Measurements from ENCODE around the gene HIVEP3. TPM values are rescaled to one million over a fixed set of nuclear protein-coding genes. Genes with fewer than 3 reads are reported as not detected.

The HIVEP3 gene
- total RNA-seq, 1 experiment from 2014 or later: 1.4 TPM

DNA sequence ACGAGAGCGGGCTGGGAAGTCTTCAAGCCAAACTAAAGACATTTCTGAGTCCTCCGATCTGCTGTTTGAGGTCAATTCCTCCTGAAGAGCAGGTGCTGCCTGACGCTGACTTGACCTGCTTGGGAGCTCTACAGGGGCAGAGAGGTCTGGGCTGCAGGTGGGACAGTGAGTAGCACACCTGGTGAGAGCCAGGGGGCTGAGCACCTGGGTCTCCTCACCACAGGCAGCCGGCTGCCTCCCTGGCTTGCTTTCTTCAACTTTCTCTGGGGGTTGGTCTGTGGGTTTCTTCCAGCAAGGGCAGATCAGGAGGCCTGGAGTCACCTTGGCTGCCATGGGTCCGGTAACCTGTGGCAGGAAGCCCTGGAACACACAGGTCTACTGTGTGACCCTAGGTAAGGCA is 326.8 kb downstream of the HIVEP3 start:
- H2BK5ac ChIP-seq (ENCODE audit: insufficient read length, low read length): no peak overlapping the region
- no peaks in the 10 kb centered on the region for H3K4me1 ChIP-seq (ENCODE audit: insufficient read depth, low read length)
- H3K9me3 ChIP-seq (ENCODE audit: control insufficient read depth, low read depth, low read length): no peaks in the 10 kb centered on the region
- no peak overlapping the region for H3K27ac ChIP-seq (ENCODE audit: insufficient read length, low read depth, low read length)
- no peak overlapping the region for H3K4ac ChIP-seq (ENCODE audit: low read depth, low read length)
- H3T11ph ChIP-seq (ENCODE audit: low read length): no peak overlapping the region
- no peaks in the 10 kb centered on the region for H3K27me3 ChIP-seq (ENCODE audit: insufficient read depth, low read length)
- H3K23me2 ChIP-seq (ENCODE audit: insufficient read length, low read depth, low read length, poor library complexity, severe bottlenecking): no peaks in the 10 kb centered on the region
- no peak overlapping the region for H4K91ac ChIP-seq (ENCODE audit: insufficient read length, low read depth, low read length)
- WGBS (ENCODE audit: extremely low coverage, insufficient read length, low lambda C conversion rate): no CpG with 5 or more reads among the region's 6 CpGs
- no peak overlapping the region for H4K8ac ChIP-seq (replicated peaks; ENCODE audit: insufficient read length, low read depth, low read length)
- Mint-ChIP-seq H3K27me3 (ENCODE audit: low read depth) (peaks cover 3% of the 10 kb centered on the region), H3K4me1 (no peaks in the 10 kb centered on the region), H3K9me3 (no peaks in the 10 kb centered on the region), H3K27ac (no peak overlapping the region), H3K4me3 (no peak overlapping the region), H3K36me3 (ENCODE audit: insufficient read depth in 1 of 3, low read depth in 3 of 3) (no peaks in the 10 kb centered on the region)
- no peak overlapping the region for H4K5ac ChIP-seq (ENCODE audit: insufficient read length, low read depth, low read length)
- H3K79me2 ChIP-seq (ENCODE audit: insufficient read depth, low read length): no peaks in the 10 kb centered on the region
- no peak overlapping the region for H2AK5ac ChIP-seq (ENCODE audit: insufficient read length, low read length)
- no peak overlapping the region for H2BK12ac ChIP-seq (ENCODE audit: insufficient read length, low read depth, low read length)
- no peak overlapping the region for H2BK120ac ChIP-seq (ENCODE audit: low read depth, low read length, poor library complexity, severe bottlenecking)
- no peak overlapping the region for H3K14ac ChIP-seq (ENCODE audit: insufficient read depth, low read length)
- H3K56ac ChIP-seq (ENCODE audit: insufficient read length, low read depth, low read length): no peak overlapping the region
- H3K4me2 ChIP-seq (ENCODE audit: insufficient read depth, insufficient read length, low read length): no peak overlapping the region
- H3K9ac ChIP-seq (ENCODE audit: extremely low read depth, insufficient read length, low read length): no peak overlapping the region
- H4K20me1 ChIP-seq (ENCODE audit: control insufficient read depth, insufficient read depth, insufficient read length): no peaks in the 10 kb centered on the region
- no peak overlapping the region for H2AFZ ChIP-seq (ENCODE audit: low read length)
- no peak overlapping the region for H2BK20ac ChIP-seq (ENCODE audit: low read depth, low read length, poor library complexity, severe bottlenecking)
- H3K79me1 ChIP-seq (ENCODE audit: insufficient read depth, low read depth, low read length, poor library complexity, severe bottlenecking): no peaks in the 10 kb centered on the region
- TF ChIP-seq, protein P1, sequence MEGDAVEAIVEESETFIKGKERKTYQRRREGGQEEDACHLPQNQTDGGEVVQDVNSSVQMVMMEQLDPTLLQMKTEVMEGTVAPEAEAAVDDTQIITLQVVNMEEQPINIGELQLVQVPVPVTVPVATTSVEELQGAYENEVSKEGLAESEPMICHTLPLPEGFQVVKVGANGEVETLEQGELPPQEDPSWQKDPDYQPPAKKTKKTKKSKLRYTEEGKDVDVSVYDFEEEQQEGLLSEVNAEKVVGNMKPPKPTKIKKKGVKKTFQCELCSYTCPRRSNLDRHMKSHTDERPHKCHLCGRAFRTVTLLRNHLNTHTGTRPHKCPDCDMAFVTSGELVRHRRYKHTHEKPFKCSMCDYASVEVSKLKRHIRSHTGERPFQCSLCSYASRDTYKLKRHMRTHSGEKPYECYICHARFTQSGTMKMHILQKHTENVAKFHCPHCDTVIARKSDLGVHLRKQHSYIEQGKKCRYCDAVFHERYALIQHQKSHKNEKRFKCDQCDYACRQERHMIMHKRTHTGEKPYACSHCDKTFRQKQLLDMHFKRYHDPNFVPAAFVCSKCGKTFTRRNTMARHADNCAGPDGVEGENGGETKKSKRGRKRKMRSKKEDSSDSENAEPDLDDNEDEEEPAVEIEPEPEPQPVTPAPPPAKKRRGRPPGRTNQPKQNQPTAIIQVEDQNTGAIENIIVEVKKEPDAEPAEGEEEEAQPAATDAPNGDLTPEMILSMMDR (conservative IDR thresholded peaks at IDR 0.05): no peak
- H3K23ac ChIP-seq (ENCODE audit: insufficient read length, low read depth, low read length): no peak overlapping the region
- no peak overlapping the region for H3K18ac ChIP-seq (ENCODE audit: insufficient read length, low read depth, low read length)
- DNase-seq: no peak
- H2BK15ac ChIP-seq (ENCODE audit: low read depth, low read length): no peak overlapping the region

Measured in H9 (cell line).